ENCODE results near the gene CFAP61.

- TF ChIP-seq, protein P1, sequence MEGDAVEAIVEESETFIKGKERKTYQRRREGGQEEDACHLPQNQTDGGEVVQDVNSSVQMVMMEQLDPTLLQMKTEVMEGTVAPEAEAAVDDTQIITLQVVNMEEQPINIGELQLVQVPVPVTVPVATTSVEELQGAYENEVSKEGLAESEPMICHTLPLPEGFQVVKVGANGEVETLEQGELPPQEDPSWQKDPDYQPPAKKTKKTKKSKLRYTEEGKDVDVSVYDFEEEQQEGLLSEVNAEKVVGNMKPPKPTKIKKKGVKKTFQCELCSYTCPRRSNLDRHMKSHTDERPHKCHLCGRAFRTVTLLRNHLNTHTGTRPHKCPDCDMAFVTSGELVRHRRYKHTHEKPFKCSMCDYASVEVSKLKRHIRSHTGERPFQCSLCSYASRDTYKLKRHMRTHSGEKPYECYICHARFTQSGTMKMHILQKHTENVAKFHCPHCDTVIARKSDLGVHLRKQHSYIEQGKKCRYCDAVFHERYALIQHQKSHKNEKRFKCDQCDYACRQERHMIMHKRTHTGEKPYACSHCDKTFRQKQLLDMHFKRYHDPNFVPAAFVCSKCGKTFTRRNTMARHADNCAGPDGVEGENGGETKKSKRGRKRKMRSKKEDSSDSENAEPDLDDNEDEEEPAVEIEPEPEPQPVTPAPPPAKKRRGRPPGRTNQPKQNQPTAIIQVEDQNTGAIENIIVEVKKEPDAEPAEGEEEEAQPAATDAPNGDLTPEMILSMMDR (IDR thresholded peaks at IDR 0.05), result no peak
- TF ChIP-seq POLR2A (IDR thresholded peaks at IDR 0.05), result no peak
Measured at GRCh38 chr20:20143165-20143564, 90.8 kb downstream of the CFAP61 start.
